ENCODE results near the gene QRICH1. TPM values are rescaled to one million over a fixed set of nuclear protein-coding genes. Genes with fewer than 3 reads are reported as not detected.

Gene QRICH1
- total RNA-seq, 1 experiment from 2014 or later, result 123 TPM

- TF ChIP-seq AR (CRISPR knock-in tag; IDR thresholded peaks at IDR 0.05), result peak; percentile 12; the same call in 1 of the 2 replicates
- 0 out of 2 replicates have a peak, but pooled peaks have one; percentile 9 for TF ChIP-seq IRF2 (CRISPR knock-in tag; IDR thresholded peaks at IDR 0.05; ENCODE audit: borderline replicate concordance, low read depth)
- TF ChIP-seq ZNF281 (CRISPR knock-in tag; IDR thresholded peaks at IDR 0.05), result no peak
- no peak for TF ChIP-seq PRDM15 (CRISPR knock-in tag; IDR thresholded peaks at IDR 0.05)
- no peak for TF ChIP-seq FOXP4 (CRISPR knock-in tag; IDR thresholded peaks at IDR 0.05)
- no peak for TF ChIP-seq ZNF425 (CRISPR knock-in tag; conservative IDR thresholded peaks at IDR 0.05)
- TF ChIP-seq E2F5 (CRISPR knock-in tag; IDR thresholded peaks at IDR 0.05), result no peak
Measured at GRCh38 chr3:49006408-49007067, 87.3 kb downstream of the QRICH1 start (continued).

- Mint-ChIP-seq H3K4me3 (peak overlapping the region; percentile 99), H3K27me3 (ENCODE audit: low read depth) (no peaks in the 10 kb centered on the region), H3K4me1 (peaks cover 15% of the 10 kb centered on the region), H3K27ac (no peak overlapping the region), H3K36me3 (peaks cover 11% of the 10 kb centered on the region; the same call in 1 of the 2 replicates), H3K9me3 (no peaks in the 10 kb centered on the region)
- POLR2A ChIA-PET, result interaction anchor here (1.4 to 4.6 kb wide), 6 partner anchors 12 to 343 kb away, joined by 5 to 81 read pairs (median 30); partner anchors contain the start of genes CELSR3, DALRD3, IMPDH2 and NDUFAF3
- no peak for ATAC-seq
- CTCF ChIA-PET, result interaction anchor here (1.4 to 9.3 kb wide), 4 partner anchors 12 to 570 kb away, joined by 4 to 124 read pairs (median 64); partner anchors contain the start of genes DALRD3, NDUFAF3 and P4HTM
- DNase-seq (ENCODE audit: low spot score), result no peak
- TF ChIP-seq TEAD4 (CRISPR knock-in tag; IDR thresholded peaks at IDR 0.05), result no peak
- no peak for TF ChIP-seq RORB (CRISPR knock-in tag; IDR thresholded peaks at IDR 0.05)
- no peak for TF ChIP-seq AR (CRISPR knock-in tag; IDR thresholded peaks at IDR 0.05)
- no peak for TF ChIP-seq FOXJ3 (CRISPR knock-in tag; IDR thresholded peaks at IDR 0.05; ENCODE audit: borderline replicate concordance)
Measured at GRCh38 chr3:49005998-49006397, 87.9 kb downstream of the QRICH1 start.

Measured in WTC11 (cell line).